IPS-NIHi7 (cell line): ENCODE measurements around the gene LIX1.
"Not testable (repeated sequence)": the region's sequence is repeated elsewhere in the genome, so short reads cannot be mapped to it uniquely, and the experiment has no call there.

Source experiments
- DNase-seq: peaks from one replicate; pipeline ENCODE4 v3.0.0; 2012; ENCODE audit warnings: mixed read lengths; ENCODE audit errors: extremely low spot score

Gene LIX1

DNA sequence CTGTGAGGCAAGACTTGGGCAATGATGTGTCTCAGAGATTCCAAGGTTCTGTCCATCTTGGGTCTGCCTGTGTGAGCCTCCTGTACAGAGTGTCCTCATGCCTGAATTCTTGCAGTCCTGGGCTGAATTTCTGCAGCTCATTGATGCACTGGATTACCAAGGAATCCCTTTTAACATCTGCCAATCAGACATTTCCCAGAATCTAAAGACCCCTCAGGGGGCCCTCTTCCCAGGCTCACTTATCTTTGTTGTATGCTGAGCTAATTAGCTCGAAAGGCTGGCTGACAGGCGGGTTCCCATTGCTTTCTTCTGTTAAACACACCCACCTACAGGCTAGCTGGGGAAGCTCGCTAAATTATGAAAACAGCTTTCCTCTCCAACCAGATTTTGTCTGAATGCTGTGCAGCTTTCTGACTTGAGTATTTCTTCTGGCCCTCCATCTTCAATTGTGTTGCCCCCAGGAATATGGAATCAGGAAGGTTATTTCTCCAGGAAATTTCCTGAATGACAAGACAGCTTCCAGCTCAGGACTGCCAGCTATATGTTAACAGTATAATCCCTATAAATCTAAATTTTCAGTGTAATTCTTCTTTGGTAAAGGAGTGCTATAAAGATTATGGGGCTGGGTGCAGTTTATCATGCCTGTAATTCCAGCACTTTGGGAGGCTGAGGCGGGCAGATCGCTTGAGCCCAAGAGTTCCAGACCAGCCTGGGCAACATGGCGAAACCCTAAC is at the start of gene LIX1:
Gene LIX1, minus strand, starts transcription at position 91 of the 734 bp plus-strand sequence. Its CDS starts 35 bp downstream, at position 56.
- DNase-seq = peak; percentile 76

DNA sequence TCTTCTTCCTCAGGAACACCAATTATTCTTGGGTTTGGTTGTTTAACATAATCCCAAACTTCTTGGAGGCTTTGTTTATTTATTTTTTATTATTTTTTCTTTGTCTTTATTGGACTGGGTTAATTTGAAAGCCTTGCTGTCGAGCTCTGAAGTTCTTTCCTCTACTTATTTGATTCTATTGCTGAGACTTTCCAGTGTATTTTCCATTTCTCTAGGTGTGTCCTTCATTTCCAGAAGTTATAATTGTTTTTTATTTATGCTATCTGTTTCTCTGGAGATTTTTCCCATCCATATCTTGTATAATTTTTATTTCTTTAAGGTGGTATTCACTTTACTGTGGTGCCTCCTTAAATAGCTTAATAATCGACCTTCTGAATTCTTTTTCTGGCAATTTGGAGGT is 49.5 kb upstream of the LIX1 start:
- DNase-seq = no peak

DNA sequence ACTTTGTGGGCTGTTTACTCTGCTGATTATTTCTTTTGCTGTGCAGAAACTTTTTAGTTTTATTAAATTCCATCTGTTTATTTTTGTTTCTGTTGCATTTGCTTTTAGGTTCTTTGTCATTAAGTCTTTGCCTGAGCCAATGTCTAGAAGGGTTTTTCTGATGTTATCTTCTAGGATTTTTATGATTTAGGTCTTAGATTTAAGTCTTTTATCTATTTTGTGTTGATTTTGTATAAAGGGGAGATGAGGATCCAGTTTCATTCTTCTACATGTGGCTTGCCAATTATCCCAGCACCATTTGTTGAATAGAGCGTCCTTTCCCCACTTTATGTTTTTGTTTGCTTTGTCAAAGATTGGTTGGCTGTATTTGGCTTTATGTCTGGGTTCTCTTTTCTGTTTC is 47.1 kb upstream of the LIX1 start:
- DNase-seq = not testable (repeated sequence)

DNA sequence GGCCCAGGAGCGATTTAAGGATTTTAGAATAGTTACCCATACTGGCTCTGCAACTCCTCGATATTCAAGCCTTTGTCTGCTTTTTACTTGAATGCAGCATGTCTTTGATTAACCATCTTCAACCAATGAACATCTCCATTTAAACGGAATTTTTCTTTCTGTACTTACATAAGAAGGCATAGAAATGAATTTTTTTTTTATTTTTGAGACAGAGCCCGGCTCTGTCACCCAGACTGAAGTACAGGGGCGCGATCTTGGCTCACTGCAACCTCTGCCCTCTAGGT is 41.5 kb upstream of the LIX1 start:
- DNase-seq = no peak

DNA sequence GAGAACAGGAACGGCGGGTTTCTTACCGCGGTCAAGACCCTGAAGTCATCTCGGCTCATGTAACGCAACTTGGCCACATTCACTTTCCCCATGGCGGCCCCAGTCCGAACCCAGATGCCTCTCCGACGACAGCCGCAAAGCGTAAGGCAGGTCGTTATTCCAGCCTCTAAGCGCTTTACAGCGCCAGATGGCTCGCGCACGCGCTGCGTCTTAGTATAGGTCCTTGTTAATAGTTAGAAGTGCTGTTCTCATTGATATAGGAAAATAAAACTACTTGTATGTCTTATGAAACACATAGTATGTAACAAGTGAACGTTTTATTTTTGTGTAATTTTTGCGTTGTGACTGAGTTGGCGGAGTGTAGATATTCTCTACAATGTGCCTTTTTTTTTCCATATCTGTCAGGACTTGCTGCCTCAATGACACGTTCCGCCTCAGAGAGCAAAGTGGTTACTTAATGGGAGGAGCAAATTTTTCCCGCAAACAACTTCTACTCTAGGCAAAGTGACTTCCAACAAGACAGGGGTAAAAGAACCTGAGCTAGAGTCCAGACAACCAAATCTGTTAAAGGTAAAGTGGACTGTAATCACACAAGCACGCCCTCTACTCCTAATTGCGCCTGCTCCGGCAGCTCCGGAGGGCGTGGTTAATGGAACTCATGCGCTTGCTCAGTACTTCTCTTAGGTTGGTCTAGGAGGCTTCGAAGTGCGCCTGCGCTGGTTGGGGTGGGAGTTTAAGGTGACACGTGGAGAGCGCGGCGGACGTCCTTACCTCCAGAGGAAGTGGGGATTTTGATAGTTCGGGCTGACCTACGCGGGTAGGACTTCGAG is 40.9 kb upstream of the LIX1 start, which contains the start of gene RIOK2:
Gene RIOK2, minus strand, starts transcription at position 148 of the 830 bp plus-strand sequence. Its CDS starts 56 bp downstream, at position 92.
- peak; percentile 91 for DNase-seq

DNA sequence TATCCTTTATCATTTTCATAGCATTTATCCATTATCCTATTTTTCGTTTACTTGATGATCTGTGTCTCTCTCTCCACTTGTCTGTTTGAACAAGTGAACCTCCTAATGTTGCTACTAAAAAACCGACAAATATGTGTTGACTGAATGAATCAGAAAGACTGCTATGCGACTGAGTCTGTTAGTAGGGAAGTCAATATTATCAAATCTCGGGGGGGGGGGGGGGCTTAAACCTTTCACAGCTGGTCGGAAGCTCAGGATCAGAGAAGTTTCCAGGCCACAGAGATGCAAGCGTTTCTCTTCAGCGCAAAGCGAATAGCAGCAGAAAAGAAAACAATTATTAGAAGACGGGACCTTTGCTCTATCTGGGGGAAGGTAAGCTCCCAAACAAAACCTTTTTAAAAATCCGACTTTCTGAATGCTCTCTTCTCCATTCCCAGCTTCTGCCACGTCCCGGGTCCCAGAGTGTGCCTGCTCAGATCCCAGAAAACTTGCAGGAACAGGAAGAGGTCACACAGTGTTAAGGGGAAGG is 40.2 kb upstream of the LIX1 start:
- peak; percentile 31 for DNase-seq

DNA sequence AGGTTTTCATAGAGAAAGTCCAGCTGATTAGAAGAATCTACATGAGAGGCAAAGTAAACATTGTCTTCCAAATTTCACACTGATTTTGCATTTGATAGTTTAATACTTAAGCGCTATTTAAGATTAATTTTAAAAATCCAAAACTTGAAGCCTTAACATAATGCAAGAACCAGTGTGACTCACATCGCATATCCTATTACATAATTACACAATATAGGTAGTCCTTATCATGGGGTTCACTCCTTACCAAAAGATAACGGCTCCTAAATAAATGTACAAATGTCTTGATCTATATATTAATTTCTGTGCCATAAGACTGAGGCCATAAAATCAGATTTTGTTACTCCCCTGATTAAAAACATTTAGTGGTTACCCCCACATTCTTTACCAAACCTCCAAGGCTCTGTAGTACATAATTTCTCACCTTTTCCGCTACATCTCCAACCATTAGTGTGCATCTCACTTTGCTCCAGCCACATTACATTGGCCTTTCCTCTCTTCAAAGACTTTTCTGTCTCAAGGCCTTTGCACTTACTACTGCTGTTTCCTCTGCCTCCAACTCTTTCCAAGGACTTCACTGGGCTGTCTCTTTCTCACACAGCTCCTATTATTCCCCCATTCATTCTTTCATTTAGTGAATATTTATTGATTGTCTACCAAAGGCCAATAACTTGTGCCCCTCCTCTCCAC is 39.6 kb upstream of the LIX1 start:
- DNase-seq = no peak

DNA sequence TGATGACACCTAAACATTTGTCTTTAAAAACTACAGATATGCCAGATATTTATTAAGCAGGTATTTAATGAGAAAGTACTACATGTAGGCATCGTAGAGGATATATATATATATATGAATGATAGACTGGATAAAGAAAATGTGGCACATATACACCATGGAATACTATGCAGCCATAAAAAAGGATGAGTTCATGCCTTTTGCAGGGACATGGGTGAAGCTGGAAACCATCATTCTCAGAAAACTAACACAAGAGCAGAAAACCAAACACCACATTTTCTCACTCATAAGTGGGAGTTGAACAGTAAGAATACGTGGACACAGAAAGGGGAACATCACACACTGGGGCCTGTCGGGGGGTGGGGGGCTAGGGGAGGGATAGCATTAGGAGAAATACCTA is 37.0 kb upstream of the LIX1 start:
- not testable (repeated sequence) for DNase-seq

DNA sequence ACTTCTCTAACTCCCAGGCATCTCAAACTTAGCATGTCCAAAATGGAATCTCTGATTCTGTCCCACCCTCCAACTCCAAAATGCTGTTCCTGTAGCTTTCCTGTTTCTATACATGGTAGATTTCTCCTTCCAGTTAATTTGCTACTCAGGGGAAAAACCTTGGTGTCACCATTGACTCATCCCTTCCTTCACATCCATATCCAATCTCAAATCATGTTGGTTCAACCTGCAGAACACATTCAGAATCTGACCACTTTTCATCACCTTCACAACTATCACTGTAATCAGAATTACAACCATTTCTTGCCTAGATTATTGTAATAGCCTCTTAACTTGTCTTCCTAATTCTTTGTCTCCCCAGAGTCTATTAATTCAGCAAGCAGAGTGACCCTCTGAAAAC is 29.8 kb upstream of the LIX1 start:
- DNase-seq = no peak

DNA sequence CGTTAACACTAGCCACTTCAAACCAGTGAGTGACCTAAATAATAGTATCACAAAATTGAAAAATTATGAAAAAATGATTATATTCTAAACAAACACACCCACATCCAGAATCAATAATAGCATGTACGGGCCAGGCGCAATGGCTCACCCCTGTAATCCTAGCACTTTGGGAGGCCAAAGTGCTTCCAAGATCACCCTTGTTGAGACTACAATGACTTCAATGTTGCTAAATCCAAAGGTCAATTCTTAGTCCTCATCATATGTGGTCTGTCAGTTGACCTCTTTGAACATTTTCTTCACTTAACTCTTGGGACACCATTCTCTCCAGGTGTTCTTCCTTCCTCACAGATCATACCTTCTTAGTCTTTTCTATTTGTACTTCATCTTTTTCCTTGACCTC is 29.3 kb upstream of the LIX1 start:
- DNase-seq = no peak

DNA sequence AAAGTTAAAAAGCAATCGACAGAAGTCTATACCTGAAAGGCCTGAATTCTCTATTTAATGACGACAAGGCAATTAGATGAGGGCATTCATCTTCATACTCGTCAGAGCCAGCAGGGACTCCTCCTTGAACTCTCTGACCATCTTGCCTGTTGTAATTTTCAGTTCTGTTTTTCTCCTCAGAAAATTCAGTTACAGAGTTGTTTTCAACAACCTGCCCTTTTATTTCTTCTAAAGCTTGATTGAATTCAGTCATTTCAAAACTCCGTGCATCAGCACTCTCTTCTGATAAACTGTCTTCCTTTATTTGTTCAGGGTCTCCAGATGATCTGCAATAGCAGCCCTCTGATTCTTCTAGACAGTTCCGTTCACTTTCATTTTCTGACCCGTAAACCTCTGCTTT is 25.0 kb upstream of the LIX1 start:
- no peak for DNase-seq

DNA sequence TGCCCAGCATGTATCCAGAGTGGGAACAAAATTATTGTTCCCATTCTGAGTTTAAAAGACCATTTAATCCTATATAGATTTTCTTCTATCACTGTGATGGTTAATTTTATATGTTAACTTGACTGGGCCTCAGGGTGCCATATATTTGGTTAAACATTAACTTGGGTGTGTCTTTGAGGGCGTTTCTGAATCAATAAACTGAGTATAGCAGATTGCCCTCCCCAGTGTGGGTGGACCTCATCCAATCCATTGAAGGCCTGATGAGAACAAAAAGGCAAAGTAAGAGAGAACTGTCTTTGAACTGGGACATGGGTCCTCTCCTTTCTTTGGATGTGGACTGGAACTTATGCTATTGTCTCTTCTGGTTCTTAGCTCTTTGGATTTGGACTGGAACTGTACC is 23.3 kb upstream of the LIX1 start:
- no peak for DNase-seq

DNA sequence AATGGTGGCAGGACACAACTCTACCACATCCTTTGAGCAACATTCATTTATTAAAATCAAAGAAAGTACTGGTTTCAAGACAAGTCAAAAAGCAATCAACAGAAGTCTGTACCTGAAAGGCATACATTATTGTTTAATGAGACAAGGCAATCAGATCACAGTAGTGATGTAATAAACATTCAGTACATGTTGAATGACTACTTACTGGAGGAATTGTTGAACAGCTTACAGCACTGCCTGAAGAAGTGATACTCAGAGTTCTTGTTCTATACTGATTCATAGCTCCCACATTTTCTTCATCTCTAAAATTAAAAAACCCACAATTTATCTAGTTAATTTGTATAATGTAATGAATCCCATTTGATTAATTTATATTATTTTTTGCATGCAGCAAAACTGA is 22.4 kb upstream of the LIX1 start:
- DNase-seq = no peak

DNA sequence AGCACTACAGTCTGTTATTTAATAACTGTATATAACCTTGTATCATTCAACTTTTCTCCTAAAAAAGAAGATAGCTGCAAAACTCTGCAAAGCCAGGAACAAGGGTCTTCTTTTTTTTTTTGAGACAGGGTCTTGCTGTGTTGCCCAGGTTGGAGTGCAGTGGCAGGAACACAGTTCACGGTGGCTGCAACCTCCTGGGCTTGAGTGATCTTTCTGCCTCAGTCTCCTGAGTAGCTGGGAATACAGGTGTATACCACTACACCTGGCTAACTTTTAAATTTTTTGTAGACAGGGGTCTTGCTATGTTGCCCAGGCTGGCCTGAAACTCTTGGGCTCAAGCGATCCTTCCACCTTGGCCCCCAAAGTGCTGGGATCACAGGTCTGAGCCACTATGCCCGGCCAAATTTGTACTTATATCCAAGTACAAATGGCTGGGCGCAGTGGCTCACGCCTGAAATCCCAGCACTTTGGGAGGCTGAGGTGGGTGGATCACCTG is 21.4 kb upstream of the LIX1 start:
- DNase-seq = no peak

DNA sequence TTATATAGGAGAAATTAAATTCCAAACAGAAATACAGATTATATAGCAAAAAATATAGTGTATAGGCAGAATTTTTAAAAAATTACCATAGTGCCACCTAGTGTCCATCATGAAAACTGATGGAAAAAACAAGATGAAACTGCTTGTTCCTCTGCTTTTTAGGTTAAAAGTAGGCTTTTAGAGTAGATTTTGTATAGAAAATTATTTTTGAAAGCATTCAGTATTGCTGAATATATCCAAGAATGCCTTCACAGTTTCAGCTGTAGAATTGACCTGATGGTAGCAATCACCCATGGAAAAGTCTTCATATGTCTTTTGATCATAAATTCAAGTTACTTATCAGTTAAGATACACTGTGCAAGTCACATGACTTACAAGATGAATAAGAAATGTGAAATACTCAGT is 21.0 kb upstream of the LIX1 start:
- no peak for DNase-seq

DNA sequence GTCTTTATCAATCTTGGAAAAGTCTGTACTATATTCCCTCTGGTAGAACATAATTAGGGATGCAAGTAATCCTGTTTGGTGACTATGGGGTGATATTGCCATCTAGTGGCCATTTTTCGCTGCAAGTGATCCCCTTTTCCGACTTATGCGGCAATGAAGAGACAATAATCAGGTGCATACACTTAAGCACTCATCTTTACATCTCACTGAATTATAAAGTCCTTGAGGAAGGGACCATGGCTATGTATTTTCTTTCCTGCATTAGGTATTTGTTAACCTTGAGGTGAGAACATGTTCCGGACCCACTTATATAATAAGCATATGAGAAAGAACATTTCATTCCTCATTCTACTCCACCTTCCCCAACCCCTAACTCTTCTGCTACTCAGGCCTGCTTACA is 19.6 kb upstream of the LIX1 start:
- DNase-seq = peak; percentile 47

DNA sequence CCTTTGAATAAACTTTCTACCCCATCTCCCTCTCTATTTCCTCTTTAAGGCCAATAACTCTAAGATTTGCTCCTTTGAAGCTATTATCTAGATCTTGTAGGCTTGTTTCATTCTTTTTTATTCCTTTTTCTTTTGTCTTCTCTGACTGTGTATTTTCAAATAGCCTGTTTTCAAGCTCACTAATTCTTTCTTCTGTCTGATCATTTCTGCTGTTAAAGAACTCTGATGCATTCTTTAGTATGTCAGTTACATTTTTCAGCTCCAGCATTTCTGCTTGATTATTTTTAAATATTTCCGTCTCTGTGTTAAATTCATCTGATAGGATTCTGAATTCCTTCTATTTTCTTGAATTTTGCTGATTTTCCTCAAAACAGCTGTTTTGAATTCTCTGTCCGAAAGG is 15.3 kb upstream of the LIX1 start:
- DNase-seq = no peak

DNA sequence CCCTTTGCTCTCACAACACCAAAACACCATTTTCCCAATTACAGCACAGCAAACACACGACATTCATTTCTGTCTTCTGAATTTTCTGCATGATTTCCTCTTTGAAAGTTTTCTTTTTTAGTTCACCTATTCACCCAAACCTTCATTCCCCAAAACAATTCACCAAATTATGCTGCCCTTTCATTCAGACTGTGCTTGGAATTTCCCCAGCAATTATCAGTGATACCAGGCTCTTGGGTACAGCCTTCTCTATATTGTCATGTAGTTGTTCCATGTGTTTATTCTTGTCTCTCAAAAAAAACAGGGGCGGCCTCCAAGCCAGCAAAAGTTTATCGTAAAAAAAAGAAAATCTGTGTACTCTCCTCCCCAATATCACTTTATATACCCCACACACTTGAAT is 9.0 kb upstream of the LIX1 start:
- DNase-seq = no peak

DNA sequence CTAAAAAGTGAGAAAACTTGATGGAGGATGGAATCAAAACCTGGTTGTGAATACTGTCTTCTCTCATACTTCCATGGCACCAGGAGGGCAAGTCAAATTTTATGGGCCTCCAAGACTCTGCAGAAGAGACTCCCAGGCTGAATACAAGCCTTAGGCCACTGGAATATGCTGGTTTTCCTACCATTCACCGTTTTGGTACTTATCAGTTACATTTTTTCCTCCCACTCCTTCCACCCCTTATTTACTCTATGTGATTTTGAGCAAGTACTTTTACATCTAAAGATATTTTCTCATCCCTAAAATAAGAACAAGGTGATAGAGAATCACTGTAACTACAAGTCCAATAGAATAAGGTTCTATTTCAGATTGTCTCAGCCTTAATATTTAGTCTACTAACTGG is 8.0 kb upstream of the LIX1 start:
- DNase-seq = no peak

DNA sequence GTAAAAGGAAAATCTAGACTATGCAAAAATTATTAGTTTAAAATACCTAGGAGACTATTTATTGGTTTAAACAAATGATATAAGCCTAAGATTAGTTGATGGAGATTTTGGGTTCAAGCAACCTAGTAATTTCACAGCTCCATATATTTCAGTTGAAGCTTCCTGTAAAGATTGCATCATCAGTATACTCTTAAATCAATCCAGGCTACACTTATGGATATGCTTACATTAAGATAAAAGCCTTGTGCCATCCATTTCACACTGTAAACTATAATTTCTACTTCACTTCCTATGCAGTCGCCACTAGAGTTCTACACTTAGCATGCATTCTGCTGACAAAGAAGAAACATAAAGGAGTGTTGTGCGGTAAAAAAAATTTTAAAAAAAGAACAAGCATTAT is 7.3 kb upstream of the LIX1 start:
- no peak for DNase-seq

DNA sequence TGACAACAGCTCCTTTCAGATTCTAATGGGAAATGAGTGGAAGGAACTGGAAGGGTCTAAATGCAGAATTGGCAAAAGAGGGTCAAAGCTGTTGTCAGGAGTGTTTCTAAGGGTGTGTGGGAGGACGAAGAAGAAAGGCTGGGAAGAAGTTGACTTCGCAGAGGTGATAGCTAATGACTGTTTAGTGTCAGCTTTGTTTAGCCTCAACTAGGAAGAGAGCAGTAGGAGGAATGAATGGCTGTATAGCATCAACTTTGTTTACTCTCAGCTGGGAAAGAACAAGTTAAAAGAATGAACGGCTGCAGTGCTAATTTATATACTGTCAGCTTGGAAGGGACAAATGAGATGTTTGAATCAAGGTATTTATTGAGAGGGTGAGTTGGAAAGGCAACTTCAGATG is 5.9 kb upstream of the LIX1 start:
- DNase-seq = no peak

DNA sequence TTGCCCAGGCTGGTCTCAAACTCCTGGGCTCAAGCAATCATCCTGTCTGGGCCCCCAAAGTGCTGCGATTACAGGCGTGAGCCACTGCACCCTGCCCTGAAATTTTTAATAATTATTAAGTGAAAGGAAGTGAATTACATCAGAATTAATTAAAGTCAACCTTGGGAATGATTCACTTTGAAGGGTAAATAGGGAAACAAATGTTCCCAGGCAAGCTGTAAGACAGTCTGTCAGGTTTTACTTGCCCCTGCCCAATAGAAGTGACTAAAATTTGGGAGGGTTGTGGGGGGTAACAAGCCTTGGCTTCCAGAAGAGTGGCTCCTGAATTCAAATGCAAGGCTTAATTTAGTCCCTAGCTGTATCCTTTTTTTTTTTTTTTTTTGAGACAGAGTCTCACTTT is 1.3 kb upstream of the LIX1 start:
- DNase-seq = no peak
